ENCODE results near the gene HEATR1.
"Not testable (repeated sequence)": the region's sequence is repeated elsewhere in the genome, so short reads cannot be mapped to it uniquely, and the experiment has no call there.

The HEATR1 gene

GRCh38 chr1:236509203-236509602 lies 95.1 kb downstream of the HEATR1 start:
- no peak for DNase-seq

DNA sequence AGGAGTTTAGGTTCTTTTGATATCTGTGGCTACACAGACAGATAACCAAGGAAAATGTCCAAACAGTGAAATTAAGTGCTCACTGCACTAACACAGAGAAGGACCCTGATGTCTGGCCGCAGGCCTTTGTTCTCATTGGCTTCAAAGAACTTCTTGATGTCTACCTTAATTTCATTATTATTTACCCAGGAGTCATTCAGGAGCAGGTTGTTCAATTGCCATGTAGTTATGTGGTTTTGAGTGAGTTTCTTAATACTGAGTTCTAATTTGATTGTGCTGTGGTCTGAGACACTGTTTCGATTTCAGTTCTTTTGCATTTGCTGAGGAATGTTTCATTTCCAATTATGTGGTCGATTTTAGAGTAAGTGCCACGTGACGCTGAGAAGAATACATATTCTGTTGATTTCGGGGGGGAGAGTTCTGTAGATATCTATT lies 95.7 kb downstream of the HEATR1 start:
- no peak for DNase-seq

DNA sequence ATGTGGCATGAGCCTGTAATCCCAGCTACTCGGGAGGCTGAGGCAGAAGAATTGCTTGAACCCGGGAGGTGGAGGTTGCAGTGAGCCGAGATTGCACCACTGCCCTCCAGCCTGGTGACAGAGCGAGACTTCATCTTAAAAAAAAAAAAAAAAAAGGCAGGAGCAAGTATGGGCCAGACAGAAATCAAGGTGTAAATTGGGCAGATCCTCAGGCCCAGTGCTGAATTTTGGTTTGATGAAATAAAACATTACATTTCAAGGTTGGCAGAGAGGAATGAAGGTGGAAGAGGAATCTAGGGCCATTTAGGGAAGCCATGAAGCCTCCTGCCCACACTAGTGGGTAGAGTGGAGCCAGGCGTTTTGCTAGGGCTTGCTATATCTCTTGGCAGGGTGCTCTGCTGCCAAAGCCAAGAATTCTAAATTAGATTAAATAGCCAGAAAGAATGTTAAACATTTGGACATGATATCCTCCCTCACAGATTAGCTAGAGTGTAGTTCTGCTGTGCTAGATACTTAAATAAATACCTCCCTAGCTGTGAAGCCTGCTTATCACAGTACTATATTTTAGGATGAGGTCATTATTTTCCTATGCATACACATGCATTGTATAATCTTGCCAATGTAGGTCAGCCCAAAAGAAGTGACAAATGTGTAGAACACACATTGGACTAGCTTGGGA lies 97.2 kb downstream of the HEATR1 start:
- peak in 1 of 2 experiments; percentile 16 for DNase-seq

DNA sequence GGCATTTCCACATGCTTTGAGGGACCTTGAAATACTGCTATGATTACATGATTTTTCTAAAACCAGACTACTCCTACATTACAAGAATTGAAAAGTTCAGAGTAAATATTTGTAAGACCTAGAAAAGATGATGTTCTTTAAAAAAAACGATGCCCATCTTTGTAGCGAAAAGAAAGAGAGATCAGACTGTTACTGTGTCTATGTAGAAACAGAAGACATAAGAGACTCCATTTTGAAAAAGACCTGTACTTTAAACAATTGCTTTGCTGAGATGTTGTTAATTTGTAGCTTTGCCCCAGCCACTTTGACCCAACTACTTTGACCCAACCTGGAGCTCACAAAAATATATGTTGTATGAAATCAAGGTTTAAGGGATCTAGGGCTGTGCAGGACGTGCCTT lies 100.0 kb downstream of the HEATR1 start:
- DNase-seq: not testable (repeated sequence)

- no peak for DNase-seq
Observed at GRCh38 chr1:236502972-236503639, 101.2 kb downstream of the HEATR1 start.

DNA sequence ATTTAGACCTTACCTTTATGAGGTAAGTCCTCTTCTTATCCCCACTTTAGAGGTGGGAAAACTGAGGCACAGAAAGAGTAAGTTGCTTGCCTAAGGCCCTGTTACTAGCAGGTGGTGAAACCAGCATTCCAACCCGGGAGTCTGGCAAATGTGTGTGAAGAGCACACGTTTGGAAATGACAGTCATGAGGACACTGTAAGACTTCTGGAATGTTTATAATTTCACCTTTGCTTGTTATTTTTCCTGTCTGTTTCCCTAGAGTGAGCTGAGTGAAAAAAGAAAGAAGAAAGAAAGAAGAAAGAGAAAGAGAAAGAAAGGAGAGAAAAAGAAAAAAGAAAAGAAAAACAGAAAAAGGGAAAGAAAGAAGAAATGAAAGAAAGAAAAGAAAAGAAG lies 101.7 kb downstream of the HEATR1 start:
- no peak for DNase-seq

- DNase-seq: no peak
Observed at GRCh38 chr1:236501093-236501492, 103.2 kb downstream of the HEATR1 start.

Data from NCI-H526 (cell line).